GM12892 (cell line): ENCODE measurements around the gene RHBDL3.

Source experiments
- POLR2A ChIP-seq: IDR thresholded peaks from 2 replicates; pipeline ENCODE4 v1.6.1; 2011; ENCODE audit warnings: low read depth, low read length, control low read depth
- POLR2AphosphoS5 ChIP-seq: IDR thresholded peaks from 2 replicates; pipeline ENCODE4 v1.6.1; 2011; ENCODE audit warnings: low read depth, low read length, control low read depth
- TAF1 ChIP-seq: IDR thresholded peaks from 2 replicates; pipeline ENCODE4 v1.6.1; 2011; ENCODE audit warnings: low read depth, mild to moderate bottlenecking, control low read depth, low read length, borderline replicate concordance

GRCh38 chr17:32227910-32228309, 37.7 kb upstream of the RHBDL3 start:
- no peak for TF ChIP-seq TAF1
- no peak for TF ChIP-seq POLR2A
- no peak for TF ChIP-seq POLR2AphosphoS5
